Neural progenitor cell (in vitro differentiated cells): ENCODE measurements around the gene SP6. TPM values are rescaled to one million over a fixed set of nuclear protein-coding genes. Genes with fewer than 3 reads are reported as not detected.

Experiments used
- DNase-seq: peaks from one replicate; pipeline ENCODE4 v3.0.0-alpha.2; 2016; ENCODE audit warnings: low spot score
- H2AFZ ChIP-seq: fragments of 200-600 bp; sonication (generic); replicated peaks from 2 replicates; pipeline ENCODE4 v1.6.1; 2016; ENCODE audit warnings: antibody characterized with exemption
- H3F3A ChIP-seq: fragments of 200-600 bp; sonication (generic); 2 replicates; pipeline ENCODE4 v1.6.1; 2016; ENCODE audit warnings: antibody characterized with exemption, low read depth
- H3K27ac ChIP-seq: fragments of 200-600 bp; sonication (generic); 2 replicates; pipeline ENCODE4 v1.5.1; 2016; ENCODE audit warnings: mild to moderate bottlenecking
- H3K27me3 ChIP-seq: fragments of 200-600 bp; sonication (generic); 2 replicates; pipeline ENCODE4 v1.6.1; 2016; ENCODE audit warnings: mild to moderate bottlenecking, moderate library complexity
- H3K36me3 ChIP-seq: fragments of 200-600 bp; sonication (generic); 2 replicates; pipeline ENCODE4 v1.5.1; 2016
- H3K4me1 ChIP-seq: fragments of 200-600 bp; sonication (generic); 2 replicates; pipeline ENCODE4 v1.6.1; 2016; ENCODE audit warnings: mixed run types
- H3K4me2 ChIP-seq: fragments of 200-600 bp; sonication (generic); 2 replicates; pipeline ENCODE4 v1.6.1; 2016
- H3K4me3 ChIP-seq: fragments of 200-600 bp; sonication (generic); 2 replicates; pipeline ENCODE4 v1.5.1; 2016
- H3K79me2 ChIP-seq: fragments of 200-600 bp; sonication (generic); 2 replicates; pipeline ENCODE4 v1.6.1; 2016; ENCODE audit warnings: low read depth
- H3K9ac ChIP-seq: fragments of 200-600 bp; sonication (generic); 2 replicates; pipeline ENCODE4 v1.6.1; 2016
- H3K9me3 ChIP-seq: fragments of 200-600 bp; sonication (generic); 2 replicates; pipeline ENCODE4 v1.5.1; 2016; ENCODE audit warnings: low read depth
- H4K20me1 ChIP-seq: fragments of 200-600 bp; sonication (generic); 2 replicates; pipeline ENCODE4 v1.6.1; 2016; ENCODE audit warnings: low read depth
- H3K27ac Mint-ChIP-seq: 3 replicates; pipeline ENCODE4 v1.8.0; 2021; ENCODE audit warnings: mixed read lengths
- H3K27me3 Mint-ChIP-seq: 2 replicates; pipeline ENCODE4 v1.8.0; 2022; ENCODE audit warnings: low read depth, mild to moderate bottlenecking, inconsistent platforms, moderate library complexity, mixed read lengths; ENCODE audit not compliant: insufficient read depth
- H3K36me3 Mint-ChIP-seq: 3 replicates; pipeline ENCODE4 v1.8.0; 2021; ENCODE audit warnings: mixed read lengths
- H3K4me1 Mint-ChIP-seq: 3 replicates; pipeline ENCODE4 v1.8.0; 2021; ENCODE audit warnings: mixed read lengths
- H3K4me3 Mint-ChIP-seq: 3 replicates; pipeline ENCODE4 v1.8.0; 2021; ENCODE audit warnings: mild to moderate bottlenecking, moderate library complexity, mixed read lengths
- H3K9me3 Mint-ChIP-seq: 3 replicates; pipeline ENCODE4 v1.8.0; 2020; ENCODE audit warnings: mixed read lengths
- CTCF ChIP-seq: fragments of 200-600 bp; sonication (generic); IDR thresholded peaks from 2 replicates; pipeline ENCODE4 v1.5.1; 2017; ENCODE audit warnings: antibody characterized with exemption, mild to moderate bottlenecking
- EZH2 ChIP-seq: fragments of 200-600 bp; sonication (generic); IDR thresholded peaks from 2 replicates; pipeline ENCODE4 v1.6.1; 2017; ENCODE audit warnings: antibody characterized with exemption, mild to moderate bottlenecking, moderate library complexity
- EZH2phosphoT487 ChIP-seq: fragments of 200-600 bp; sonication (generic); IDR thresholded peaks from 2 replicates; pipeline ENCODE4 v1.6.1; 2017; ENCODE audit warnings: antibody characterized with exemption
- total RNA-seq: library from RNA; depleted of rRNA; stranded (reverse); fragments of >200 nt; gene quantifications from 2 replicates; pipeline ENCODE4 v1.2.3, GENCODE V29; 2015; ENCODE audit warnings: low replicate concordance

Gene SP6
- total RNA-seq, 1 donor from 2014 or later = 0.04 TPM

DNA sequence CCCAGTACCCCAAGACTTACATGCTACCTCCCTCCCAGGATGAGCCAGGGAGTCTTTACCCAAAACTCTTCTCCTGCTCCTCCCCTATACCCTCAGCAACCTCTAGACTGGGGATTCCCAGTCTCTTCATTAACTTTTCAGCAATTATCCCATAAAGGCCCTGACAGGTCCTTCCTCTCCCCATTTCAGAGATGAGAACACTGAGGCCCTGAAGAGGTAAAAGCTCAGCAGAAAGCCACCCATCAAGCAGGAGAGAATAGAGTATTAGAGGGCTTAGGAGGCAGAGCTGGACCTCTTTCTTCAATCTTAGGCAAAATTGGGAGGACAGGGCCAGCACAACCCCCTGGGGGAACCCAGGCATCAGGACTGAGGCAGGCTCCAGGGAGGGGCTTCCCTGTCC is 5.9 kb upstream of the SP6 start:
- Histone ChIP-seq H3K79me2 (no peaks in the 10 kb centered on the region), H3K9me3 (no peaks in the 10 kb centered on the region), H3K4me1 (peaks cover 13% of the 10 kb centered on the region), H3K4me3 (no peak overlapping the region), H3K27me3 (peaks cover 72% of the 10 kb centered on the region), H3K27ac (no peak overlapping the region), H3K4me2 (no peak overlapping the region), H3K9ac (no peak overlapping the region), H3F3A (peaks cover 2% of the 10 kb centered on the region), H2AFZ (no peak overlapping the region), H3K36me3 (no peaks in the 10 kb centered on the region), H4K20me1 (peaks cover 15% of the 10 kb centered on the region)
- TF ChIP-seq EZH2phosphoT487 (no peak), CTCF (no peak)
- no peaks in the 10 kb centered on the region for H3K9me3 Mint-ChIP-seq
- H3K4me1 Mint-ChIP-seq = peaks cover 8% of the 10 kb centered on the region
- H3K36me3 Mint-ChIP-seq = no peaks in the 10 kb centered on the region
- peaks cover 56% of the 10 kb centered on the region for H3K27me3 Mint-ChIP-seq
- H3K4me3 Mint-ChIP-seq = no peak overlapping the region
- no peak for DNase-seq
- H3K27ac Mint-ChIP-seq = no peak overlapping the region

DNA sequence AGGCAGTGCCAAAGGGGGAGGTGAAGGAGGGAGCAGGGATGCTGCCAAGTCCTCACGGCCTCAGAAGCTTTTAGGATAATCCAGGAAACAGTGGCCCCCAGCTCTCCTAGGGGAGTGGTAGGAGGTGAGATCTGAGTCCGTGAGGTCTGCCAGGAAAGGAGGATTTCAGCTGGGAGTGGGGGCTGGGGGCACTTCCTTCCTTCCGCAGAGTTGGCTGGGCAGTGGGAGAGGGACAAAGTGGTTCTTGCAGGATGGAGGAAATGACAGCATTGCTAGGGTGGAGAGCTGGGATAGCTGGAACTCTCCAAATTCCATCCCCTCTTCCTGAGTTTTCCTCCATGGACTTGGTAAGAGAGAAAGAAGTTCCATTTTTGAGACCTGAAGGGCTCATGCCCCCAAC is 4.8 kb upstream of the SP6 start:
- peaks cover 59% of the 10 kb centered on the region for H3K27me3 Mint-ChIP-seq
- H3K4me1 Mint-ChIP-seq = peaks cover 8% of the 10 kb centered on the region
- H3K4me1 ChIP-seq = peaks cover 19% of the 10 kb centered on the region

GRCh38 chr17:47853616-47854015 is 2.7 kb upstream of the SP6 start:
- Mint-ChIP-seq H3K27ac (no peak overlapping the region), H3K27me3 (peaks cover 71% of the 10 kb centered on the region), H3K4me3 (no peak overlapping the region), H3K36me3 (peaks cover 2% of the 10 kb centered on the region), H3K9me3 (peaks cover 2% of the 10 kb centered on the region), H3K4me1 (peaks cover 17% of the 10 kb centered on the region)
- H3K27me3 ChIP-seq = peaks cover 95% of the 10 kb centered on the region
- H3K4me1 ChIP-seq = peaks cover 19% of the 10 kb centered on the region
- no peaks in the 10 kb centered on the region for H3K9me3 ChIP-seq
- H3K79me2 ChIP-seq = no peaks in the 10 kb centered on the region
- no peak overlapping the region for H2AFZ ChIP-seq
- no peak overlapping the region for H3K27ac ChIP-seq
- no peak for TF ChIP-seq CTCF
- TF ChIP-seq EZH2 = no peak
- TF ChIP-seq EZH2phosphoT487 = no peak
- peaks cover 15% of the 10 kb centered on the region for H3F3A ChIP-seq
- peaks cover 35% of the 10 kb centered on the region for H4K20me1 ChIP-seq
- DNase-seq = no peak
- no peak overlapping the region for H3K4me3 ChIP-seq
- H3K9ac ChIP-seq = no peak overlapping the region
- H3K36me3 ChIP-seq = no peaks in the 10 kb centered on the region
- no peak overlapping the region for H3K4me2 ChIP-seq

More for the DNA sequence above, 4.8 kb upstream of the SP6 start:
- Histone ChIP-seq H3K9ac (no peak overlapping the region), H3K4me3 (no peak overlapping the region), H3K4me2 (no peak overlapping the region), H3K9me3 (no peaks in the 10 kb centered on the region), H3K27me3 (peaks cover 83% of the 10 kb centered on the region), H4K20me1 (peaks cover 16% of the 10 kb centered on the region), H3K36me3 (no peaks in the 10 kb centered on the region), H3K79me2 (no peaks in the 10 kb centered on the region), H3F3A (peaks cover 10% of the 10 kb centered on the region), H3K27ac (no peak overlapping the region), H2AFZ (no peak overlapping the region)
- no peaks in the 10 kb centered on the region for H3K36me3 Mint-ChIP-seq
- H3K27ac Mint-ChIP-seq = no peak overlapping the region
- H3K9me3 Mint-ChIP-seq = no peaks in the 10 kb centered on the region
- TF ChIP-seq EZH2 = no peak
- TF ChIP-seq CTCF = no peak
- no peak for TF ChIP-seq EZH2phosphoT487
- H3K4me3 Mint-ChIP-seq = no peak overlapping the region
- DNase-seq = no peak
